CD4-positive, alpha-beta T cell treated with Interferon alpha-2 for 1 hour (primary cell): ENCODE measurements around the gene ARHGEF4.

Source experiments
- DNase-seq, 2 donors: peaks; one replicate each; pipeline ENCODE4 v3.0.0-alpha.2; 2020 to 2022

ARHGEF4 gene

DNA sequence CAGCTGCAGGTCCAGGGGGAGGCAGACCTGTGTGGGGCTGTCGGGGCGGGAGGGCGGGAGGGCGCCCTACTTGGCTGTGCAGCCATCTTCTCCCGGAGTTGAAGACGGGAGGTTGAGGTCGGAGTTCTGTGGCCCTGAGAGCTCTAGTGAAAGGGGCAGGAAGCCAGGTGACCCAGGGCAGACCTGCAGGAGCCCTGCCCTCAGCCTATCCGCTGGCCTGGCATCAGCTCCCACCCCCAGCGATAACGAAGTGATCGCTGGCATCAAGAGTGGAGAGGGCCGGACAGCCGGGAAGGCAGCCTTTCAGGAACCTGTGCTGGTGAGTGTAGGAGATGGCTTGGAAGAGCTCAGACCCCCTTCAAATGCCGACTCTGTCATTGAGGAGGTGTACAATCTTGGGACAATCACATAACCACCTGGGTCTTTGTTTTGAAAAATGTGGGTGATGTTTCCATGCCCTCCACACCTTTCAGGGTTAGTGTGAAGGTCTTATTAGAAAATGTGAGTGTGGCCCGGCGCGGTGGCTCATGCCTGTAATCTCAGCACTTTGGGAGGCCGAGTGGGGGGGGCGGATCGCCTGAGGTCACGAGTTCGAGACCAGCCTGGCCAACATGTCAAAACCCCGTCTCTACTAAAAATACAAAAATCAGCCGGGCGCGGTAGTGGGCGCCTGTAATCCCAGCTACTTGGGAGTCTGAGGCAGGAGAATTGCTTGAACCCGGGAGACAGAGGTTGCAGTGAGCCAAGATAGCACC, 1.3 kb downstream of the ARHGEF4 start:
- no peak for DNase-seq

- DNase-seq, result no peak
Measured at GRCh38 chr2:130839011-130839780, 2.5 kb downstream of the ARHGEF4 start.

DNA sequence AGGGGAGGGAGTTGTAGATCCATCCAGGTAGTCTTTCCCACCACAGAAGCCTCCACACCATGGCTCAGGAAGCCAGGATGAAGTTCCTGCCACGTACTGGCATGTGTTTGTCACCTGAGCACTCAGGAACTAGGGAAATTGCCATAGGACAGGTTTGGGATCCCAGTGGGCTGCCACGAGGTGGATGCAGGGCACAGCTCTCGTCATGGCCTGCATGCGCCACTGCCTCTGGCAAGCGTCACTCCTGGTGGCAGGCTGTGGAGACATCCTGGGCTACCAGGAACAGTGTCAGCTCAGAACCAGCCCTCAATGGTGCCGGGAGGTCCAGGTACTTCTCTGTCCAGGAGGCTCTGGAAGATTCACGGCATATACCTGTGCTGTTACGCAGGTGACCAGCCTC, 3.8 kb downstream of the ARHGEF4 start:
- DNase-seq, result no peak

DNA sequence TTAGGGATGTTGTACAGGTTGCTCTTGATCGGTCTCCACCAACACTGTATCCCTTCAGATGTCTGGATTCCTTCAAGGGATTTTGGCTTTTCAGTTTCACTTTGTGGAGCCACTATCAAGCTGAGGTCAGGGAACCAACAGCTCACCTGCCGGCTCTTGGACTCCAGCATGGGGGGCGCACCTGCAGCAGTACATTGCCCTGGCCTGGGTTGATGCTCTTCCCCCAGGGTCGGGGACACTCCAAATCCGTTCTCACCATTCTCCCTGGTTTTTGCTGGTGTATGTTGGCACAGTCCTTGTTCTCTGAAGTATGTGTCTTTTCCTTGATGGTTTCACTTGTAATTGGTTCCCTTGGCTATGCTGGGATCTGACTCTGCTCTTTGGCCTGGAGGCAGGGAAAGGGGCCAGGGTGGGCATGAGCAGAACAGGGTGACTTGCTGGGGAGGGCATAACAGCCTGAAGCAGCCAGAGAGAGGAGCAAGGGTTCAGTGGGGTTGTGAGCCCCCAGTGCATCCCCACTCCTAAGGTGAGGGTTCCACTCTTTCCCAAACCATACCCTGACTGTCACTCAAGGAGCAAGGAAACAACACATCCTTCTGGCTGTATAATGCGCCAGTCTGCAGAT, 5.1 kb downstream of the ARHGEF4 start:
- no peak for DNase-seq

- DNase-seq, result no peak
Measured at GRCh38 chr2:130842770-130843169, 6.1 kb downstream of the ARHGEF4 start.

- DNase-seq, result no peak
Measured at GRCh38 chr2:130843321-130843985, 6.7 kb downstream of the ARHGEF4 start.

DNA sequence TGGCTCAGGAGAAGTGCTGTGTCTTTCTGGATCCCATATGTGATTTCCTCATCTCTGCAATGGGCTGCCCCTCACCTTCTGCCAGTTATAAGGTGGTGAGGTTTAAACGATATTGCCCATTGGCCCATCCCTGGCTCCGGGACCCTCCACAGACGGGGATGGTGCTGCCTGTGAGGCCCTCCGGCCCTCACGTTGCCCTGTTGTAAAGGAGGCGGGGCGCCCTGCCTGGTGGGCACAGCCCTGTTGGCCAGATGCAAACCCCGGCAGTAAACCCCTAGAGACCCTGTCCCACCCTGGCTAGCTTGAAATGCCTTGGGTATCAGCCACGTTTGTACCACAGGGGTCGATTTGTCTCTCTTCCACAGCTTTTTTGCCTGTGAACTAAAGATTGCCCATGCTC, 7.4 kb downstream of the ARHGEF4 start:
- no peak for DNase-seq

DNA sequence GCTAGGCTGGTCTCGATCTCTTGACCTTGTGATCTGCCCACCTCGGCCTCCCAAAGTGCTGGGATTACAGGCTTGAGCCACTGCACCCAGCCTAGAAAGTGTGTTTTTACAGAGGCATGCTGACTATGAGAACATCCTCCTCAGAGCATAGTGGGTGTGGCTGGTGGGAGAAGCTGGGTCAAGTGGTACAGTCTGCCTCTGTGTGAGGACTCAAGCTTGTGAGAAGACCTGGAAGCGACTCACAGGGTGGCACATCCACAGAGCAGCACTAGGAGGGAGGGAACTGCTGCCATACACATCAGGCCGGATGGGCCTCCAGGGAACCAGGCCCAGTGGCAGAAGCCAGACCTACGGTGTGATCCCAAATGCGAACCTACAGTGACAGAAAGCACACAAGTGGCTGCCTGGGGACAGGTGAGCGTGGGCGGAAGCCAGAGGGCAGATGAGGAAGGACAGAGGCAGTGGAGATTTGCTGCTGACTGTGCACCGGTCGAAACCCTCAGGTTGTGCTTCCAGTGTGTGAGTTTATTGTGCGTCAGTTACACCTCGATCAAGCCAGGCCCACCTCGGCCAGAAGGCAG, 8.9 kb downstream of the ARHGEF4 start:
- DNase-seq, result no peak

- DNase-seq, result no peak
Measured at GRCh38 chr2:130846233-130846632, 9.5 kb downstream of the ARHGEF4 start.

DNA sequence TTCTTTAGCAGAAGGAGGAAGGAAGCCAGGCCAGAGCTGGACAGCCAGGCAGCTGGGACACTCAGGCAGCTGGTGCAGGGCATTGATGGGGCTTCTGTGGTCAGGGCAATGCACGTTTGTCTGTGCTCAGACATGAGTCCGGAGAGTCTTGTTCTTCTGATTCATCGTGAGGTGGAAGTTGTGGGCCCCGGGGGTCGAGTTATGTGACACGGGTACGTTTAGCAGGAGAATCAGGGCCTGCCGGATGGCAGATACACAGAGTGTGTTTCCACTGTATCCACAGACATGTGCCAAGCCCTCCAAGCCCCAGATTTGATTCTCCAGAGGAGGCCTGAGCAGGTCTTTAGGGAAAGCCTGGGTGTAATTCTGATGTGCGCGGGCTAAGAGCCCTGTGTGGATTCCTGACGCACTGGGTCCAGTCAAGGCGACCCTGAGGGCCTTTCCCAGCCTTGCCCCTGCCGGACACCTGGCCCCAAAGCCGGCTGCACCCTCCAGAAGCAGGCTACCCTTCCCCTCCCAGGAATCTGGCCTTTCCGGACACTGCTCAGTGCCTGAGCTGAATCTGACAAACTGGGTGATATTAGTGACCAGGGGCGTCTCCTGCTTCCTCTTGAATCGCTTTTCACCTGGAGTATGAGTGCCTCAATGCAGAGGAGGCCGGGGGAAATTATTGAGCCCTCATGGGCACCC, 10.1 kb downstream of the ARHGEF4 start:
- DNase-seq, result no peak

DNA sequence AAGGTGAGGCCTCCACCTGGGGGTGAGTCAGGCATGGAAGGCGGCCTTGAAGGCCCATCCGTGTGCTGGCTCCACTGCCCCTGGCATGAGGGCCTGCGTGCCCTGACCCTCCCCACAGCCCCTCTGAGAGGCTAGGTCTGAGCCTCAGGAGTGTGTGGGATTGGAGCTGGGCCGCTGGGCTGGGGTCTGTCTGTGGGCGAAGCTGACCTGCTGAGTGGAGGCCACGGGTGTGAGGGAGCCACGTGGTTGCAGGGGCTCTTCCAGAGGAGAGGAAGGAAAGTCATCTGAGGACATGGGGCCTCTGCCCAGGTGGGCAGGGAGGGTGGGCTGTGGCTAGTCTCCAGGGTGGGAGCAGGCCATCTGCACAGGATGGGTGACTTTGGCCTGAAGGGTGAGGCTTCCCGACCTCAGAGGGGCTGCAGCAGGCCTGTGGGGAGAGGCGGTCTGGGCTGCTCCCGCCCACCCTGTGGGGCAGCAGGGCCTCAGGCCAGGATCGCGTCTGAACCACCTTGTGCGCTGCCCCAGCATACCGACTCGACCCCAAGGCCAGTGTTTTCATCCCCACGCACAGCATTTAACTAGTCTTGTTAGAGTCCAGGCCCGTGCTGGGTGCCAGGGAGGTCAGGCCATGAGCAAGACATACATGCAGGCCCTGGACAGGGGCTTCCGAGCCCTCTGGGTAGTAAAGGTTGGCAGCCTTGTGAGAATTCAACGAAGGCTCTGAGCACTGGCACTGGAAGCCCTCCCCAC, 11.2 kb downstream of the ARHGEF4 start:
- DNase-seq, result no peak

GRCh38 chr2:130848526-130849210, 12.0 kb downstream of the ARHGEF4 start:
- DNase-seq, result no peak

DNA sequence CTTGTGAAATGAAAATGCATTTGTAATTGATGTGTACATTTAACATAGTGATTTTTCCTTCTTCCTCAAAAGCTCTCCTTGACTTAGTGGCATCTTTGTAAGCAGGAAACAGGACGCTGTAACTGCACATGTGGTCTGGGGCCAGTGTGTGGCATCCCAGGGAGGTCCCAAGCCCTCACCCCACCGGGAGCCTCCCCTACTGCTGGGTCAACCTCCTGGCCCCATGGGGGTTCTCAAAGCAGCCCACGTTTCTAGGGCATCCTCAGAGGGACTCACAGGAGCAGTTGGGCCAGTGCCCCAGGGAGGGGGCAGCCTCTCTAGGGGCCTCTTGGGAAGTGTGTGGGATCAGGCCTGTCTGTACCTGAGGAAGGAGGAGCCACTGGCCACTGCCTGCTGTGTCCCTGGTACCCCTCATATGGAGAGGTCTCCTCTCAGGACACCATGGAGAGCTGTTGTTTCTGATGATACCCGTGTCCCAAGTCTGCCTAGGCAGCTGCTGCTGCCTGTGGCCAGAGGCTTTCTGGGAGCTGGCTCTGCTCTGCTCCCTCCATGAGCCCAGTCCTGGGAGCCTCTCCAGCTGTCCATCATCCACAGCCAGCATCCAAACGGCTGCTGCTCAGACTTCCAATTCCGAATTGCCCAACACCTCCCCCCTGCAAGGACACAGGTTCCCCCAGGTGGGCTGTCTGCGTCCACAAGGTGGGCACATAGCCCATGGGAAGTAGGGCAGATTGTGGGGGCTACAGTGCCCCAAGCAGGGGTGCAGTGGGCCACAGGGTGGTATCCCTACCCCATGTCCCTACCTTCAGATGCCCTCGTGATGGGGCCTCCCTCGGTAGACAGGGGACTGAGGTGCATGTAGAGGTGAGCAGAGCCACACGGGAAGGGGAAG, 13.4 kb downstream of the ARHGEF4 start:
- DNase-seq, result no peak

DNA sequence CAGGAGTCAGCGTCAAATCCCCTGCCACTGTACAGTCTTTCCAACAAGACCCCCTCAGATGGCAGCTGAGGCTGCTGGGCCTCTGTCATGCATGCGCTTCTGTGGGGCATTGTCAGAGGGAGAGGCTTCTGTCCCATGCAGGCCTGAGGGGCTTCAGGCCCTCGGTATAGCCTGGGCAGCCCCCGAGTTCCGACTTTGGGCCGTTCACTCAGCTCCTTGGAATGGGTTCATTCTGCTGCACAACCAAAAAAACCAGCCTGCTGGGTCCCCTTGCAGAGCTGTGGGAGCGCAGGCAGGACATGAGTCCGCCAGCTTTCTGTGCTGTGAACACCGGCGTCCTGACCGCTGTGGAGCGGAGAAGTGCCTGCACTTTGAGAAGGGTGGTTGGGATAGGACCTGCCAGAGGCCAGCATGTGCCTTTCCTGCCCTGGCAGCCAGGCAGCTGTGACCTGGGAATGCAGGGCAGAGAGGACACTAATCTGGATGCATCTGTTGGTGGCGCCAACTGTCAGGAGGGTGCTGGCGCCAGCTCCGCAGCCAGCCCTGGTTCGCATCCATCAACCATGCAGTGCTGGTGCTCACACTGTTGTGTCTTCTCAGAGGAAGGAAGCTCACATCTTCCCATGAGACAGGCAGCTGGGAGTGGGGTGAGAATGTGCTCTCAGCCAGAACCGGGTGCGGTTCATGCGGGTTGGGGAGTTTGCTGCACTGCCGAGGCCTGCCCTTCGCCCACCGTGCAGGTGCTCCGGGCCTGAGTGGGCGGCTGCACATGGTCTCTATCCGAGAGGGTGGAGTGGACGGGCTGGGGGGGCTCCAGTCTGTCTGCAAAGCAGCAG, 14.3 kb downstream of the ARHGEF4 start:
- DNase-seq, result no peak

DNA sequence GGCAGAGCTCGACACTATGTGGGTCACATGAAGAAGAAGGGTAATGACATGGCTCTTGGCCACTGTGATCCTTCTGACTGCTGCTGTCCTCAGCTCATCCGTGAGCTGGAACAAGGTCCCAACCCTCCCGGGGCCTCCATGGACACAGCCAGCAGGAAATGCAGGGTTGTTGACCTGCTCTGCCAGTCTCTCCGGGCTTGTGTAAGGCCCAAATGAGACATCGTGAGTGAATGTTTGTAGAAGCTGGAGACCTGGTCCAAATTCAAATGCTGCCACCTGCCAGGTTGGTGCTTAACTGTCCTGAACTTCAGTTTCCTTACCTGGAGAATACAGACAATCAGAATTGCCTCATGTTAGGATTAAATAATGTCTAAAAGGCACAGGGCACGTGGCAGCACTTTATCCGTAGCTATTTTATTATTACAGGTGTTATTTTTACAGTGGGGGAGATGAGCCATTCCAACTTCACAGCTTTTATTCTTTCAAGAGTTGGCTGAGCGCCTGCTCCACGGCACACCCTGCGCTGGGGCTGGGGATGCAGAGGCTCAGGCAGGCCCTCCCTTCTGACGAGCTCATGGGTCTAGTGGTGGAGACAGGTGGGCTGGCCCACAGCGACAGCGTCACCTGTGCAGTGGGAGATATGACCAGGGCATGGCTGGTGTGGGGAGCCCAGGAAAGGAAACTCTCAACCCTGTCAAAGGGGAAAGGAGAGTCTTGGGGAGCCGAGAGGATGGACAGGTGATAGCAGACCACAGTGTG, 15.1 kb downstream of the ARHGEF4 start:
- DNase-seq, result no peak

DNA sequence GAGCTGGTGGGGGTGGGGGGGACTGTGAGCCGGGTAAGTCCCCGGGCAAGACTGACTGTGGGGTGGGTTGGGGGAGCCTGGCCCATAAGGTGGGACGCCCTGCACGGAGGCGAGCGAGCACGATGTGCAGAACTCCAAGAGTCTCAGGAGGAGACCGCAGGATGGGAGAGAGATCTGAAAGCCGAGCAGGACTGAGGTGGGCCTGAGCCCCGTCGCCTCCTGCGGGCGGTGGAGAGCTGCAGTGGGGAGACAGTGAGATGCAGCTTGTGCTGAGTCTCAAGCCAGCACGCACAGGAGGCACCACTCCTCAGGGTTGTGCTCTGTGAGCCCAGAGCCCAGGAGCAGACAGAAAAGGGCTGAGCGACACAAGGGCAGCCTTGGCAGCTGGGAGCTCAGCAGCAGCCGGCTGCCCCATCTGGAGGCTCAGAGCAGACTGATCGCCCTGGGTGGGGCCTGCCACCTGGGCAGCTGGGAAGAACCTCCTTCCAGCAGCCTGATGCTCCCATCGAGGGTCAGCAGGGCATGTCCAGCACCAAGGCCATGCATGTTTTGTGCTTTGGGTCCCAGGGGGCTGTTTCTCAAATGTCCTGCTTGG, 15.9 kb downstream of the ARHGEF4 start:
- no peak for DNase-seq

DNA sequence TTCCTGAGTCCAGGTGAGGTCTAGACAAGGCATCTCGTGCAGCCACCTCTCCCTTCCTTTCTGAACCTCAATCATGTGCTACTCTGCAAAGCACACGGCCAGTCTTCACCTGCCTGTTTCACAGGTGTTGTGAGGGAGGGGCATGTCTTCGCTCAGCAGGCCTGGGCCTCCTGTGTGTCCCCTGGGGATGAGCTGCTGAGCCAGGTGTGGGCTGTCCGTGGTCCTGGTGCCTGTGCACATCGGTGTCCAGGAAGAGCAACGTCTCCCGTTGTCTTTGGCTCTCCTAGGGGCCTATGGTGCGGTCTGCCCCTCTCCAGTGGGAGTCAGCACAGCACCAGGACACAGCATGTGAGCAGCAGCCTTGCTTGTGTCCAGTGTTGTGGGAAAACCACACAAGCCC, 16.7 kb downstream of the ARHGEF4 start:
- DNase-seq, result no peak

GRCh38 chr2:130854301-130854700, 17.6 kb downstream of the ARHGEF4 start:
- DNase-seq, result no peak
